Left ventricle myocardium inferior (tissue), 1 donor: ENCODE measurements around the gene RRP7A. TPM values are rescaled to one million over a fixed set of nuclear protein-coding genes. Genes with fewer than 3 reads are reported as not detected.
A peak's percentile ranks its signal among the peaks of the same experiment; 100 is the strongest.
"Not testable (repeated sequence)": the region's sequence is repeated elsewhere in the genome, so short reads cannot be mapped to it uniquely, and the experiment has no call there.

ENCODE experiments used
- DNase-seq: peaks from one replicate; pipeline ENCODE4 v3.0.0-alpha.2; 2020
- H3K27ac ChIP-seq: fragments of 200-600 bp; replicated peaks from 2 replicates; pipeline ENCODE4 v1.8.0; 2021
- H3K27me3 ChIP-seq: fragments of 200-600 bp; 2 replicates; pipeline ENCODE4 v1.8.0; 2021; ENCODE audit warnings: low read depth
- H3K36me3 ChIP-seq: fragments of 200-600 bp; 2 replicates; pipeline ENCODE4 v1.8.0; 2021
- H3K4me1 ChIP-seq: fragments of 200-600 bp; 2 replicates; pipeline ENCODE4 v1.8.0; 2021
- H3K4me3 ChIP-seq: fragments of 200-600 bp; 2 replicates; pipeline ENCODE4 v1.8.0; 2021; ENCODE audit warnings: mild to moderate bottlenecking, moderate library complexity
- H3K9me3 ChIP-seq: fragments of 200-600 bp; replicated peaks from 2 replicates; pipeline ENCODE4 v1.8.0; 2021
- intact Hi-C: fragments of 100-400 bp; cut with micrococcal nuclease; formaldehyde crosslinking; loops from one replicate; pipeline ENCODE4 v1.11.0; 2022
- total RNA-seq: library from RNA; stranded (reverse); fragmentation: NEBNext Ultra II Directional; extraction: Animal tissue kit (Norgen Biotek cat#: 25700); gene quantifications from one replicate; pipeline ENCODE4 v1.2.1, GENCODE V29; 2021
- TF ChIP-seq, protein P1 (sequence below): fragments of 200-600 bp; IDR thresholded peaks from 2 replicates; pipeline ENCODE4 v1.8.0; 2021; ENCODE audit warnings: antibody characterized with exemption, mild to moderate bottlenecking, borderline replicate concordance
- donor health status: DM: no; HTN: yes; CAD: no; lungs with severe emphysema.

RRP7A gene
- total RNA-seq, 1 donor from 2014 or later, result 15.8 TPM

DNA sequence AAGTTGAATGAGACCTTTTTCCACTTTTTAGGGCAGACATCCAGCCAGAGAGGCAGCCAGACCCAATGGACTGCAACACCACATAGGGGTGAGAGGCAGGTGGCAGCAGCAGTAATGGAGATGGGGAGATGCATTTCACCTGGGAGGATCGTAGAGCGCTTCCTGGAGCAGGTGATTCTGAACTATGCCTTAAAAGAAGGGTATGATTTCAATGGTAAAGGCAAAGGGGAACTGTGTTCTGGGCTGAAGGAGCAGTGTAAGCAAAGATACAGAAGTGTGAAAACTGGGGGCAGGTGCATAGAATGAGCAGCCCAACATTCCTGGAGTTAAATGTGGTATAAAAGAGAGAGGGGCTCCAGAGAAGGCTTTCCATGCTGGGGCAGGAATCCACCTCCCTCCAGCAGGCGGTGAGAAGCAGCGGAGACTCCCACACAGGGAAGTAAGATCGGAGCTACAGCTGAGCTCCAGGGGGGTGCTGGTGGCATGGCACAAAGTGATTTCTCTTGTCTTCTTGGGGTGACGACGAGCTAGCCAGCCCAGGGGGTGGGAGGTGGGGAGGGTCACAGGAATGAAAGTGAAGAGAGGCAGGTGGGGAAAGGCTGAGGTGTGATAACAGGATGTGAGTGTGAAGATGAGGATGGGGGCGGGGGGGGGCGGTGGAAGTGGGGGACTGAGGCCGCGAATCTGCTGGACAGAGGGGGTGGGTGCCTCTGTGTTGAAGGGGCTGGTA lies 29.9 kb upstream of the RRP7A start:
- no peaks in the 10 kb centered on the region for H3K36me3 ChIP-seq
- no peak overlapping the region for H3K27ac ChIP-seq
- TF ChIP-seq, protein P1, sequence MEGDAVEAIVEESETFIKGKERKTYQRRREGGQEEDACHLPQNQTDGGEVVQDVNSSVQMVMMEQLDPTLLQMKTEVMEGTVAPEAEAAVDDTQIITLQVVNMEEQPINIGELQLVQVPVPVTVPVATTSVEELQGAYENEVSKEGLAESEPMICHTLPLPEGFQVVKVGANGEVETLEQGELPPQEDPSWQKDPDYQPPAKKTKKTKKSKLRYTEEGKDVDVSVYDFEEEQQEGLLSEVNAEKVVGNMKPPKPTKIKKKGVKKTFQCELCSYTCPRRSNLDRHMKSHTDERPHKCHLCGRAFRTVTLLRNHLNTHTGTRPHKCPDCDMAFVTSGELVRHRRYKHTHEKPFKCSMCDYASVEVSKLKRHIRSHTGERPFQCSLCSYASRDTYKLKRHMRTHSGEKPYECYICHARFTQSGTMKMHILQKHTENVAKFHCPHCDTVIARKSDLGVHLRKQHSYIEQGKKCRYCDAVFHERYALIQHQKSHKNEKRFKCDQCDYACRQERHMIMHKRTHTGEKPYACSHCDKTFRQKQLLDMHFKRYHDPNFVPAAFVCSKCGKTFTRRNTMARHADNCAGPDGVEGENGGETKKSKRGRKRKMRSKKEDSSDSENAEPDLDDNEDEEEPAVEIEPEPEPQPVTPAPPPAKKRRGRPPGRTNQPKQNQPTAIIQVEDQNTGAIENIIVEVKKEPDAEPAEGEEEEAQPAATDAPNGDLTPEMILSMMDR, result no peak
- no peak overlapping the region for H3K4me3 ChIP-seq
- no peaks in the 10 kb centered on the region for H3K9me3 ChIP-seq
- no peak for DNase-seq
- peaks cover 7% of the 10 kb centered on the region for H3K27me3 ChIP-seq
- intact Hi-C loops, result no loop called here
- peaks cover 13% of the 10 kb centered on the region for H3K4me1 ChIP-seq

GRCh38 chr22:42548597-42549330 lies 29.2 kb upstream of the RRP7A start:
- no peak overlapping the region for H3K4me3 ChIP-seq
- H3K4me1 ChIP-seq, result peaks cover 6% of the 10 kb centered on the region
- H3K9me3 ChIP-seq, result no peaks in the 10 kb centered on the region
- H3K36me3 ChIP-seq, result no peaks in the 10 kb centered on the region
- no peak overlapping the region for H3K27ac ChIP-seq
- peaks cover 7% of the 10 kb centered on the region for H3K27me3 ChIP-seq
- TF ChIP-seq, protein P1, result no peak
- intact Hi-C loops, result no loop called here
- DNase-seq, result no peak

DNA sequence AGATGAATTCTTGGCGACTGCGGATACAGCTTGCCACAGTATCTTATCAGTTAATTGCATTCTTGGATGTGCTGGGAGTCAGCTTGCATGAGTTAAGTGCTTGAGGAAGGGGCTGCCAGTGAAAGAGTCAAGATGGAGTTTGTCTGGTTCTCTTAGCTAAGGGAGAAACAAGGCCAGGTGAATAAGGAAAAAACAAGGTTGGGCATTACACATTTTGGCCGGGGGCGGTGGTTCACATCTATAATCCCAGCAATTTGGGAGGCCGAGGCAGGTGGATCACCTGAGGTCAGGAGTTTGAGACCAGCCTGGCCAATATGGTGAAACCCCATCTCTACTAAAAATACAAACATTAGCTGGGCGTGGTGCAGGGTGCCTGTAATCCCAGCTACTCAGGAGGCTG lies 28.5 kb upstream of the RRP7A start:
- H3K9me3 ChIP-seq, DNase-seq, H3K27me3 ChIP-seq, H3K4me3 ChIP-seq, H3K36me3 ChIP-seq, H3K4me1 ChIP-seq, intact Hi-C loops, H3K27ac ChIP-seq: not testable (repeated sequence)

DNA sequence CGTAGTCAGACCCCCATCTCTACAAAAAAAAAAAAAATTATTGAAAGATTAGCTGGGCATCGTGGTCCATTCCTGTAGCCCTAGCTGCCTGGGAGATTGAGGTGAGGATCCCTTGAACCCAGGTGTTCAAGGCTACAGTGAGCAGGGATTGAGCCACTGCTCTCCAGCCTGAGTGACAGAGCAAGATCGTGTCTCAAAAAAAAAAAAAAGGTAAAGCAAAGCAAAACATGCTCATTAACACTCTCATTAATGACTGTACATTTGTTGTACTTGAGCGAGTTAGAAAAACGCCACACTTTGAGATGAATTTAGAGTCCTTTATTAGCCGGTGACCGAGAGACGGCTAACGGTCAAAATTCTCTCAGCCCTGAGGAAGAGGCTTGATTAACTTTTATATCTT lies 28.0 kb upstream of the RRP7A start:
- no peak for DNase-seq
- no peaks in the 10 kb centered on the region for H3K36me3 ChIP-seq
- H3K9me3 ChIP-seq, result no peaks in the 10 kb centered on the region
- no peak overlapping the region for H3K4me3 ChIP-seq
- no peaks in the 10 kb centered on the region for H3K4me1 ChIP-seq
- H3K27me3 ChIP-seq, result peaks cover 7% of the 10 kb centered on the region
- TF ChIP-seq, protein P1, result no peak
- H3K27ac ChIP-seq, result no peak overlapping the region
- intact Hi-C loops, result no loop called here

DNA sequence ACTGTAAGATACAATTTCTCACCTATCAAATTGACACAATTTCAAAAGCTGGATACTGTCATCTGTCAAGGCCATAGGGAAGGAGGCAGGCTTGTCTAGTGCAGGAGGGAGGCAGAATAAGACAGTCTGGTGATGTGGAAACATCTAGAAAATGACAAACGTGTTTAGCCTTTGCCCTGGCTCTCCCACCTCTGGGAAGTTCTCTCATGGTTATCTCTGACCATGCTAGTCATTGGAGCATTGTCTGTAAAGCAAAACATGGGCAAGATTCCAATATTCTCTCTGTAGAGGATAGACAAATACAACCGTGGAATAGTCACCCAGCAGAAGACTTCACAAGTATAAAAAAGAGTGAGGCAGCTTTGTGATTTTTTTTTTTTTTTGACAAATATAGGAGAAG lies 25.1 kb upstream of the RRP7A start:
- DNase-seq, result no peak
- no peak overlapping the region for H3K27ac ChIP-seq
- H3K9me3 ChIP-seq, result no peaks in the 10 kb centered on the region
- no peaks in the 10 kb centered on the region for H3K4me1 ChIP-seq
- no peaks in the 10 kb centered on the region for H3K36me3 ChIP-seq
- TF ChIP-seq, protein P1, result no peak
- peaks cover 7% of the 10 kb centered on the region for H3K27me3 ChIP-seq
- intact Hi-C loops, result no loop called here
- H3K4me3 ChIP-seq, result no peak overlapping the region

- peak overlapping the region; percentile 33 for H3K27ac ChIP-seq
- intact Hi-C loops, DNase-seq: not testable (repeated sequence)
Observed at GRCh38 chr22:42539236-42539771, 19.7 kb upstream of the RRP7A start.

DNA sequence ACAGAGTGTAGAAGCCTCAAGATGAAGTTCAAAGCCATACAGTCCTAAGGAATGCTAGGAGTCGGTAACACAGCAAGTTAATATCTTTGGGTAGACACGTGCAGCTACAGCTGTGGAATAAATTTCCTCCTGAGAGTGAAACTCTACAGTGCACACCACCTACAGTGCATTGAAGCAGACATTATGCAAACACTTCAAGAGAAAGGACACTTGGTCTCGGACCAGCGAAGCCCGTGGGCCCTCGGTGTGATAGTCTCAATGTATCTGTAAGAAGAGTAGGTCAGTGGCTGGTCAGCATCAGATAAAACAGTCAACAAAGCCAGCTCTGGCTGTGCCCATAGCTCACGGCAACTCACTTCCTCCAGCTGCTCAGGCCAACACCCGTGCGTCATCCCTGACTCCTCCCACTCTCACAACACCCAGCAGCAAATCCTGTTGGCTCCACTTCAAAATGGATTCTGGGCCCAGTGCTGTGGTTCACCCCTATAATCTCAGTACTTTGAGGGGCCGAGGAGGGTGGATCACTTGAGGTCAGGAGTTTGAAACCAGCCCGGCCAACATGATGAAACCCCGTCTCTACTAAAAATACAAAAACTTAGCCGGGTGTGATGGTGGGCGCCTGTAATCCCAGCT lies 17.7 kb upstream of the RRP7A start:
- peak overlapping the region; percentile 37 for H3K27ac ChIP-seq
- DNase-seq, H3K4me1 ChIP-seq, H3K4me3 ChIP-seq, H3K9me3 ChIP-seq, H3K27me3 ChIP-seq, intact Hi-C loops, H3K36me3 ChIP-seq: not testable (repeated sequence)

More at GRCh38 chr22:42539236-42539771, 19.7 kb upstream of the RRP7A start:
- not testable (repeated sequence) for H3K36me3 ChIP-seq, H3K4me3 ChIP-seq, H3K9me3 ChIP-seq, H3K4me1 ChIP-seq, H3K27me3 ChIP-seq

GRCh38 chr22:42536634-42537033 lies 17.0 kb upstream of the RRP7A start:
- H3K27ac ChIP-seq, H3K36me3 ChIP-seq, intact Hi-C loops, DNase-seq, H3K4me3 ChIP-seq, H3K4me1 ChIP-seq, H3K27me3 ChIP-seq, H3K9me3 ChIP-seq: not testable (repeated sequence)
